HG03469 (cell line): ENCODE data around the gene PDZRN3.

Experiments used
- ATAC-seq: cut with Tn5 transposase; IDR thresholded peaks from one replicate; pipeline ENCODE4 v1.9.1; 2021; ENCODE audit warnings: mild to moderate bottlenecking, moderate library complexity, moderate number of reproducible peaks; ENCODE audit not compliant: unreplicated experiment

Gene PDZRN3

DNA sequence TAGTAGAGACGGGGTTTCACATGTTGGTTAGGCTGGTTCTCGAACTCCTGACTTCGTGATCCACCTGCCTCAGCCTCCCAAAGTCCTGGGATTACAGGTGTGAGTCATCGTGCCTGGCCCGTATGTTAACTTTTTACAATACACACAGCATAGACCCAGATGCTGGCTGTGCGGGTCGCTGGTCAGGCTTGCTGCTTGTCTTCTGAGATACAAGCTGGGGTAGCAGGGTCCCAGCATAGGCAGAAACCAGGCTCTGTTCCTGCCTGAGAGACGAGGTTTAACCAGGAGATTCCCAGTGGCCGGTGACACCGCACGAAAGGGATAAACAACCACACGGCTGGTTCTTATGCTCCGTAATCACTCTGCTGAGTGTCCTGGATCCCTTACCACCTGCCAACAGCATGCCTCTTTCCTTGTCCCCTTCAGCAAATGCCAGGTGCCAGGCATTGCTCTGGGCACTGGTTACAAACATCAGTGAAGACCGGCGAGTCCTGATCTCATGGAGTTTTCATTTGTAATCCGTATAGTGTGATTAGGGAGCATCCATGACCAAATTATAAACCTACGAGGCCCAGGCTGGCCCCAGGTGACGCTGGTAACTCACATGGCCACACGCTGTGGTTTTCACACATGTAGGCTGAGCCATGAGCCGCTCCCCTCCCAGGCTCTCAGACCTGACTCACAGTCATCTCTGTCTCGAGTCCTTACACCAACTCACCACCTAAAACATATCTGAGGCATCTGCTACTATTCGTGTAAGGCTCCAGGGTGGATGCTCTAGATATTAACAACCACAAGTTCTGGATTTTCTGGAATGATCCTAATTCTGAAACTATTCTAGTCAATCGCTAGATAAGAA is 125.7 kb downstream of the PDZRN3 start:
- no peak for ATAC-seq

DNA sequence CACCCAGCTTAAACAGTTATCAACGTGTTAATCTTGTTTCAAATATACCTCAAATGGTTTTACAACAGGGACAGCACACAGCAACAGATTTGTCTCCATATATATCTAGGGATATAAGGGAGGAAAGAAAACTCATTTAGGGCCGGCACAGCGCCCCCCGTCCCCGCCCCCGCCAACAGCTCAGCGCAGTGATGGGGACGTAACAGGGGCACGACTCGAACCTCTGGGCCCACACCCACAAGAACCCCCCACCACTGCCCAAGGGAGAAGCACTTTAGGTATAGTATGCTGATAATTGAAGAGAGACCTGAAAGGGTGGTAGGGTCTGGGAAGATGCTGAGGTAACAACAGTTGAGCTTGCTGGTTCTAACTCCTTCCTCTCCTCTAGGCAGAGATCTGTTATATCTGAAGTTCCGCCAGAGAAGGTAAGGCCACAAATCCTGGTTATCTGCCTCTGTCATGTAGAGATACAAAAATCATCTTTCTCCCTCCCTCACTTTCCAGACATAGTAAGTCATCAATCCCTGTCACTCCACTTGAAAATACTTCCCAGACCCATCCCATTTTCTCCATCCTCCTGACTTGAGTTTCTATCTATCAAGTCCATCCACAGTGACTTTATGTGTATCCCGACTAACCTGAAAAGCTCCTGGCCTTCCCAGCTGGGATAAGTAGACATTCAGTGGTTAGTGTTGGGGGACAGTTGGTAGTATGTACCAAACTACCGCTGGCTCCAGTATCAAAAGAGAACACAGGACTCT is 126.9 kb downstream of the PDZRN3 start:
- ATAC-seq, result no peak

DNA sequence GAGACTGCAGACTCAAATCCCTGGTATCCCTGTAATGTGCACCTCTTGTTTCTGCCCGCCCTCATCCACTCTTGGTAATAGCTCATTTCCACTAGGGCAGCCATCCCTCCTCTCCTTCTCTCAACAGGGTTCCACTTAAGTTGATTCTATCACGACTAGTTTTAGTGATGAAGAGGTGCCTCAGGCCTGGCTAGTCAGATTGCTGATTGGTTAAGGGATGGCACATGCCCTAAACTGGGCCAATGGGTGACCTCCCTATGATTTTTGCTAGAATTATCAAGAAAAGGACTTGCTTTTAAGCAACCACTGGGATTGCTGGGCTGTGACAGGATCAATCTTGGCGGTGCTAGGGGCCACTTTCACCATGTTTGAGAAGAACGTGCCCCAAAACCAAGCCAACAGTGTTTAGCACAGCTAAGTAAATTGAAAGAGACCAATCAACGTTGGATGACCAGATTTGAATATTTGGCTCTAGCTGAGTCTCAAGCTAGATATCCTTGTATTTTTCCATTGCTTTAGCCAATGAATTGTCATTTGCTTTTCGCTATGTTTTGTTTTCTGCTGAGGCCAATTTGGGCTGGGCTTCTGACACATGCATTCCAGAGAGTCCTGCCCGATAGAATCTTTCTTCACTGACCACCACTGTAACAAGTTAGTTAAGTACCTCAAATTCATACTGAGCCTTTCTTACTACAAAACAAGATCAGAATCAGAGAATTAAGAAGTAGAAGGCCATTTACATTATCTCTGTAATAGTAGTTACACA is 131.0 kb downstream of the PDZRN3 start:
- ATAC-seq, result no peak

DNA sequence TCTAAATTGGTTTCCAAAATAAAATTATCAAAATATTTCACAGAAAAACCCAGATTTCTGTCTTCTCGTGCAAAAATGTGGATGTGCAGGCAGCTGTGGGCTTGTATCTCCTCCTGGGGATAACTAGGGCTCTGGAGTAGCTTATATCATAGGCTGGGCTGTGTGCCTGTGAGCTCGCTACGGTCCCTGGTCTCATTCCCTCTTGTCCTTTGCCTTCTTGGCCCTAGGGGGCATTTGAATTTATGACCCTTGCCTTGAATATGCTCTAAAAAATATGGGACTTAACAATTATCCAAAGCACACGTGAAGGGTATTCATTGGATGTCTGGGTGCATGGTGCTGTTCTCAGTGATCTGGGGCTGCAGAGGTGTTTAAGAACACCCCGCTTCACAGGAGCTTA is 132.6 kb downstream of the PDZRN3 start:
- no peak for ATAC-seq

DNA sequence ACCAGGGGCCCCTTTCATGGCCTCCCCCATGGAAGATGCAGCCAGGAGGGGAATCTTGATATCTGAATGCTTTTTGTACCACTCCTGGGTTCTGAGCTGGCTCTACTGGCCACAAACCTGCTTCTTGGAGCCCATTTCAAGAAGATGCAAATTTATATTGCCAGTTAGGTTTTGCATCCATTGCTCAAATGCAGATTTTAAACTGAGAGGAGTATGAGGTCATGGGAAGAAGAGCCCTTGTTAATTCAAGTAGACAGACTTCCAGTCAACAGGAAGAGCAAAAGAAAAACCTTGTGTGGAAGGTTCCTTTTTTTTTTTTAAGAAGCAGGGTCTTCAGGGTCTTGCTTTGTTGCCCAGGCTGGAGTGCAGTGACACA is 133.5 kb downstream of the PDZRN3 start:
- ATAC-seq, result no peak

DNA sequence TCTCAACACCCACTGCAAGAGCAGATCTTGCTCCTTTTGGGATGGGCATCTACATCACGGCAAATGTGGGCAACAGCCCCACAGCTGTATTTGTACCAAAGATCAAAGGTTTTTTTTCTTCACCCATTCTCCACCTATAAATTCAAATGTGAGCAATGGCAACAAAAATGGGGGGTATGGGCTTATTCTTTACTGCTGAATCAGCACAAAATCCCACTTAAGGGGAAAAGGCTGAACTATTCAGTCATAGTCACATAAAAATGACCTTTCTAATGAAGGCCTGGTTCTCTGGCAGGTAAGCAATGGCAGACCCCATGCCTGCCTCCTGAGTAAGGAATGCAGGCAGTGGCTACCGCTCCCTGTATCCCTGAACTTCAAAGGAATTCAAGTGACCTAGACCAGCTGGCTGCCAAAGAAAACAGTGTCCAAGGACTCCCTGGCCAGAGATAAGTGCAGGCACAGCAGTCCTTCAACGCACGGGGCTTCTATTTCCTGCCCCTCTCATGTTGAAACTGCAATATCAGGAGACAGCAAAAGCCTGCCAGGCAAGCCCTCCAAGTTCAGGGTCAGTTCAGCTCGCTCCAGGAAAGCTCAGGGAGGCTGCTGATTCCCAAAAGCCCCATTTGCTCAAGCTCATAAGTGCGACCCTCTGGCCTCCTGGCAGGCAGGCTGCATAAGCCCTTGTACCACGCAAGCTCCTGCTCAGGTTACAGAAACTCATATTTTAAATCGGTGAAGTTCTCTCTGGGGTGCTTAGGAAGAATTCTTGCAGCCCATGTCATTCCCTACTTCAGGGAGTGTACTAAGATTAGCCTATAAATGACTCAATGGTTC is 134.1 kb downstream of the PDZRN3 start:
- no peak for ATAC-seq

DNA sequence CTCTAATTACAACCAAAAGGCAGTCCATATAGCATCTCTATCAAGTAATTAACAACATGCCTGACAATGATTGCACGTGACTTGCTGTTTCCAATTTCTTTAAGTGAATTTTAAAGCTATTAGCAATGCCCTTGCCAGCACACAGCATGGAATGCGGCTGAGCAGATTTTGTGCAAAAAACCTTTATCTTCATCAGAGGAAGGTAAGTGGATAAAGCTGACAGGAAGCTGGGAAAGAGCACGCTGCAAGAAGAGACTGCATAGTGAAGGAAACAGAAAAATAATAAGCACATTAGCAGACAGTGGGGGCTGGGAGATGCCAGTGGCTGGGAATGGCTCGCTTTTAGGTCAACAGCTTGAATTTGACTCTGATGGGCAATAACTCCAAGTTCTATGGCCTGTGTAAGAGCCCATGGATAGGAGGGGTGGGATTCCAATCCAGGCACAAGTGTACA is 138.8 kb downstream of the PDZRN3 start:
- no peak for ATAC-seq

DNA sequence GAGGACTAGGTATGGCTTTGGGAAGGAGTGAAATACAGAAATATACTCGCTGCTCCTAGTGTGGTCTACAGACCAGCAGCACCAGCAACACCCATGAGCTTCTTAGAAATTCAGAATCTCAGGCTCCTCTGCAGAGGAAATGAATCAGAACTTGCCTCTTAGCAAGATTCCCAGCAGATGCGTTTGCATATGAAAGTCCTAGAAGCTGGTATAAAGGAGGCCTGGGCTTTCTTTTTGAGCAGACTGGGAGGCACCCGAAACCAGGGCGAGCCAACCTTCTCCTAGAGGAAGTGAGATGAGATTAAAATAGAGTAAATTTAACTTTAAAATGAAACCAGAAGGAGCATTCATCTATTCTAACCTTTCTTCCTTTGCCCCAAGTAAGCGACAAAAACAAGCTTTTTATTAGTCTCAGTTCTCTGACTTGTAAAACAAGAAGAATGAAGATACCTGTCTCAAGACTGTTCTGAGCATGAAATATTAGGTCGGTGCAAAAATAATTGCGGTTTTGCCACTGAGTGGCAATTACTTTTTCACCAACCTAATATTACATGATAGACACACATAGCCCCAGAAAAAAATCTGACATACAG is 140.0 kb downstream of the PDZRN3 start:
- ATAC-seq, result peak; percentile 76

DNA sequence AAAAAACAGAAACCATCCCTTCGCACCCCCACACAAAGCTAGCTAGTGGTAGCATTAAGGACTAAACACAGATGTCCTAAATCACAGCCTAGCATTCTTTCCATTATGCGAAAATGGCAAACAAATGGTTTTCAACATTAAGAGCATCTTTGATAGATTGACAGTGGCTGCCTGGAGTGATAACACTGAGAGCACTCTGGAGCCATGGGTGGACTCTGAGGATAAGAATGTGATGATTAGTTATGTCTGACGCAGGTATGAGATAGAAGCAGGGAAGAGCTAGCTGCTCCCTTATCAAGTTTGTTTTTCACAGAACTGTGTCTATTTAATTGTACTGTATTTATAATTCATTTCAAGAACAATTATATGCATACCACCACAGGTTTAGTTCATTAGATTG is 142.9 kb downstream of the PDZRN3 start:
- no peak for ATAC-seq

DNA sequence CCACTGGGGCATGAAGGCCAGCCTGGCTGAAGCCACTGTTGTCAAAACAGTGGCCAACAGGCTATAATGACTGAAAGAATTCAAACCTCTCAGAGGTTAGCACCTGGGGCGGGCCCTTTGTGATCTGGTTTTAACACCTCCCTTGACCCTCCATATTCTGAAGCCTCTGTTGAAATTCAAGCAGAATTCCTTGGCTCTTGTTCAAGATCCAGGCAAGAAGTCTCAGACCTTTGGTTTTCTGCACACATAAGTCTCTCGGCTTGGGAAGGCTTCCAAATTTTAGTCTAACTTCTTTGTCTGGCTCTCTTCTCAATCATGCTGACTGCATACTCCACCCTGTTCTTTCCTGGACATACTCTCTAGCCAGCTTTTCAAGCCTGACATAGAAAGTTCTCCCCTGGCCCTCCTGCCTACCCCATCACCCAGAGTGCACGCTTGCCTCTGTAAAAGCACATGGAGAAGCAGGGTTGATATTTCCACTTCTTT is 144.5 kb downstream of the PDZRN3 start:
- no peak for ATAC-seq

DNA sequence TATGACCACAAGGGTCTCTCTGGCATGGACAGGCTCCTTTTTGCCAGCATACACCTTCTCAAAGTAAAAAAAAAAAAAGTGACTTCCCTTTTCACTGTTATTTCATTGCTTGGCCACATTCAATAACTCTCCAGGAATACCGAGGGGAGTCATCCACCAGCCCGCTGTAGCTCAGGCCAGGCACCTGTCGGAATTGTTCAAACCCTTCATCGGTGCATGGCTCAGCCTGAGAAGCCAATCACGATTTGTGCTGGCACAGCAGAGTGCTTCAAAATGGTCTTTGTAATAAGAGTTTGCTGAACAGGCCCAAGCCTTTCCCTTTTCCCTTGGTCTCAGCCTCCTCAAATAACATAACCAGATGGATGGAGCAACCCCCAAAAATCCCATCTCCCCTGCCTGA is 145.4 kb downstream of the PDZRN3 start:
- ATAC-seq, result no peak

DNA sequence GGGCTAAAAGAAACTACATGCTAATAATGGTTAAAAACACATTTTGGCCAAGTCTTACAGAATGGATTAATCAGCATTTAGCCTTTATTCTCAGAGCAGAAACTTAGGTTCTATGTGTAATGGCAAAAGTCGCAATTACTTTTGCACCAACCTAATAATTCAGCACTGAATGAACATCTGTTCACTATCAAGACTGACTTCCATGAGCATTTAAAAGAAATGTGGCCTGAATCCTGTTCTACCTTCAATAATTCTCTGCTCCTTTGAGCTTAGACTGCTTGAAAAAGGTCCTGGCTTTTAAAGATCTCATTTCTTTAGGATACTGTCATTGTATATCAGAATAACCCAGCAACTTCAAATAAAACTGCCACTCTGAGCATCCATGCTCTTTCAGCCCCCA is 145.9 kb downstream of the PDZRN3 start:
- no peak for ATAC-seq

DNA sequence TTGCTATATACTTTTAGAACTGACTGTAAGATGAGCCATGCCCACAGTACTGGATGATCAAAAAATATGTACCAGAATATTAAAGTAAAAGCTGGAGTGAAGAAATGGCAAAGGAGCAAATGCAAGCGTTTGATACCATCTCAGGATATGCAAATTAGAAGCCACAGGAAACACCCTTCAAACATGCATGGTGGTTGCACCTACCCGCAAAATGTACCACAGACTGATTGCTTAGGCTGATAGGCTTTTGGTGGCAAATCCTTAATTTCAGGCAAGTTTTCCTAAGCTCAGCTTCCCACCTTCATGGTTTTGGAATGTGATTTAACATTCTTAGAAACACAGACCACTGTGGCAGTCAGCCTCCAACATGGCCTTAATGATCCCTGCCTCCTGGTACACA is 149.0 kb downstream of the PDZRN3 start:
- ATAC-seq, result no peak

DNA sequence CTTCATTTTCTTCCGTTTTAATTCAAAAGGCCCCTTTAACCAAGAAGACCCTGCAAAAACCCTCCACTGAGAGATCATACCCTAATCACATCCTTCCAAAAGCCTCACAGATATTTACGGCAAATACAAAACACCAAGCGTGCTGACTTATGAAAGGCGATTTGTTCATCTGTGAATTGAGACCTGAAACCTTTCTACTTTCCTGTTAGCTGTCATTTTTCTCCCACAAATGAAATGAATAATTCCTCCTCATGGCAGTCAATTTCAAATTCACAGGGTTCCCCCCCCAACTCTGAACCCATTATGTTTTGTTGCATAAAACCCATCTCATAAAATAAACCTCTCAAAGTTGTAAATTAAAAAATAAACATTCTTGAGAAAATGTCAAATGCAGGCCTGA is 149.6 kb downstream of the PDZRN3 start:
- ATAC-seq, result no peak

DNA sequence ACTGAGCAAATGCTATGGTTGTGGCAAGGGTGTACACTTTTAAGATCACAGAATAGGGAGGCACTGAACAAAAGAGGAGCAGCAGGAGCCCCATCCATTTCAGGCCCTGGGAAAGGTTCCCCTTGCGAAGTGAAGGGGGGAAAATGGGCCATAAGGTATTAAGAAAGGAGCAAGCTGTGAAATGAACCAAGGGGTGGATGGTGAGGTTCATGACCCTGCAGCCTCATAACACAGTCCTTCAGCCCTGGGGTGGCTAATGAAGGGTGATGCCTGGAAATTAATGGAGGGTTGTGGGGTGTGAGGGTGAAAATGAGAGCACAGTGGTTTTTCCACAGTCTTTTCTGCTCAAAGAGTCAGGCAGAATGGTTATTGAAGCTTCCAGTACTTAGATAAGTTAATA is 150.1 kb downstream of the PDZRN3 start:
- ATAC-seq, result no peak

DNA sequence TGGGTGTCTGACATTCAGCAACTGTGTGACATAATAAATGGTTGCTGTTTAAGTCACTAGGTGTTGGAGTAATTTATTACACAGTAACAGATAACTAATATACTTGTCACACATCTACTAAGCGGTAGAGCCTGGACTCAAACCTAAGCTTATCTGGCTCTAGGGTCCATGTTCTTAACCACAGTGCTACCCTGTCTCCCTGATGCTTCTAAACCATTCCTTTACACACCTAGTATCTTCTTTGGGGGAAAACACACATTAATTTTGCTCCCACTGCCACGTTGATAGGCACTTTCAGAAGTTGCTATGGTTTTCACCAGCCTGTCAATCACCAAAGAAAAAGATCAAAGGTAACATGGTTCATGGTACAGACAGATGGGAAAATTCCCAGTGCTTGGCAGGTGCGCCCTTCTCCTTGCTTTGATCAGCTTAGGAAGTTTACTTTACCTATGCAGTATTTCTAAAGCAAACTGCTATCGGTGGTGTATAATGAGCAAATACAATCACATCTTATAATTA is 150.8 kb downstream of the PDZRN3 start:
- ATAC-seq, result no peak

DNA sequence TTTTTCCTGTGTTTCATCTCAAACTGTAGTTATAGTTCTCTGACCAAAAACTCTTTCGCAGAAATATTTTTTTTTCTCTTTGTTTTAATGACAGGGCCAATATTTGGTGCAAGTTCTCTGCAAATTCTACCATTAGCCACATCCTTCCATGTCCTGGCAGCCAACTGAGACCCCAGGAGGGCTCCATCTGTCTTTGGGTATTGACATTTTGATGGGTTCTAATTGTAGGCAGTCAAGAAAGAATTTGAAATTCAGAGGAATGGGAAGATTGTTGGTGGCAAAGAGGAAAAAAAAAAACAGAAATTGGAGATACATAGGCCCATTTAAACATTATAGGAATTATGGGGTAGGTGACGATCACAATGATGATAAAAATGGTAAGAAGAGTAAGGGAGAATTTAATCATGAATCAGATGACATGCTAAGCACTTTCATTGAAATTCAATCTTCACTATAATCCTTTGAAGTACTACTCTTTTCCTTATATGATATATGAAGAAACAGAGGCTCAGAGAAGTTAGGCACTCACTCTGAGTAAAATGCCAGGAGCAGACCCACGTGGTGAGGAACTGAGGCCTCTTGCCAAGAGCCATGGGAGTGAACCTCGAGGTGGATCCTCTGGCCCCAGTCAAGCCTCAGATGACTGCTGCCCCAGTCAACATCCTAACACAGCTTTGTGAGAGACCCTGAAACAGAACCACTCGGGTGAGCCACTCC is 151.4 kb downstream of the PDZRN3 start:
- no peak for ATAC-seq

DNA sequence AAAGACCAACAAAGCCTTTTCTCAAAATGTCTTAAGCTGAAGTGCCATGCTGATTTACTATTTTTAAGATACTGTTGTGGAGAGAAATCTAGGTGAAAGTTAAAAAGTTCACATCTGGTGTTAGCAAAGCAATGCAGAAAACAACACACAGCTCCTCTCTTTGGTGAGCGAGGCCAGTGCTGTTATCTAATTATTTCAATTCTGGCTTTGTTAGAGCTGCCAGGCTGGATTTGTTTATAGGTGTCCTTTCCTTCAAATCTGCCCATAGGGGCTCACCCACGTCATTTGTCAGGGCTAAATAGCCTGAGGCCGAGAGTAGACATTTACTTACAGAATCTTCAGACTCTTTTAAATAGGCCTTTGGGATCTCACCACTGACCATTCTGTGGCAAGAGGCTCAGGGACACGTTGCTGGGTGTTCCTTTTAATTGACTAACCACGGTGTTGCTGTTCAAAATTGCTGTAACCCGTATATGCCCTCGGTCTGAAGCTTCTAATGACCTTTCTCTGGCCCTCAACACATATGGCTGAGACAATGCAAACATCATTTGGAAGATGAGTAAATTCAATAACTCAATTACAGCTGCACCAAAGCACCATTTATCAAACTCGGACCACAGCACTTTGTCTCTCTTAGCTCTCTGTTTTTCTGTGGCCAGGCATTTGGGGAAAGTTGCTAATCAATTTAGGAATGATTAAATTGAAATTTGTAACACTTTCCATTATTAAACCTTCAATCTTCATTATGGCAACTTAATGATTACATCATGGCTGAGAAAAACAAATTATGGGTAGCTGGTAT is 152.6 kb downstream of the PDZRN3 start:
- ATAC-seq, result no peak
